Rectal smooth muscle tissue (tissue), 1 donor: ENCODE data around the gene RNH1.
A peak's percentile ranks its signal among the peaks of the same experiment; 100 is the strongest.

Experiments
- H3K27ac ChIP-seq: one replicate; pipeline ENCODE4 v1.7.0; 2013; ENCODE audit warnings: low read depth, low read length, inconsistent platforms
- H3K27me3 ChIP-seq: one replicate; pipeline ENCODE4 v1.7.0; 2013; ENCODE audit warnings: low read length; ENCODE audit not compliant: control insufficient read depth, insufficient read depth
- H3K36me3 ChIP-seq: one replicate; pipeline ENCODE4 v1.7.0; 2013; ENCODE audit warnings: low read length; ENCODE audit not compliant: control insufficient read depth, insufficient read depth
- H3K4me1 ChIP-seq: one replicate; pipeline ENCODE4 v1.7.0; 2013; ENCODE audit warnings: low read length; ENCODE audit not compliant: control insufficient read depth, insufficient read depth
- H3K4me3 ChIP-seq: one replicate; pipeline ENCODE4 v1.7.0; 2013; ENCODE audit warnings: low read length
- H3K9ac ChIP-seq: one replicate; pipeline ENCODE4 v1.7.0; 2013; ENCODE audit warnings: low read length

RNH1 gene

DNA sequence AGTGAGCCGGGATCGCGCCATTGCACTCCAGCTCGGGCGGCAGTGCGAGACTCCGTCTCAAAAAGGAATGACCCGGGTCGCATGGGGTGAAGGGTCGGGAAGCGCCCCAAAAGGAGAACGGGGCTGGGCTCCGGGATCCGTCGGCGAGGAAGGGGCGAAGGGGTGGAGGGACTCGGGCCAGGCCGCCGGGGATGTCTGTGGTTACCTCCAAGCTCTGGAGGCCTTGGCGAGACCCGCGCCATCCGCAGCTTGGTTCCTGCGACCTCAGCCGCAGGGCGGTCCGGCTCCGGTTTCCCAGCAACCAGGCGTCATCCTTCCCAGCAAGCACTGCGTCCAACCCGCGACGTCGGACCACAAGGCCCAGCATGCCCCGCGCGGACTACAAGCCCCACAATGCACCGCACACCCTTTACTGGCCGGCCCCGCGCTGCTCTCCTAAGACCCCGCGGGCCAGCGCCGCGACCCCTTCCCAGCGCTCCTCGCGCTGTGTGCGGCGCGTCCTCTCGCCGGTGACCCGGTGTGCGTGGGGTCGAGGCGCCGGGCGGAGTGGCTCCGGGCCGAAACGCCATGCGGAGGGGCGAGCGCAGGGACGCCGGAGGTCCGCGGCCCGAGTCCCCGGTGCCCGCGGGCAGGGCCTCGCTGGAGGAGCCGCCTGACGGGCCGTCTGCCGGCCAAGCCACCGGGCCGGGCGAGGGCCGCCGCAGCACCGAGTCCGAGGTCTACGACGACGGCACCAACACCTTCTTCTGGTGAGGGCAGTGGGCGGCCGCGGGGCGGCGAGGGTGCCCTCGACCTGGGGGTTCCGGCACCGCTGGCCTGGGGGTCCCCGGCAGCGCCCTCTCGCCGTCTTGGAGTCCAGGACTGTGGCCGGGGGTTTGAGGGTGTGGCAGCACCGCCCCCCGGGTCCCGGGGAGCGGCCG, 56.9 kb downstream of the RNH1 start, which contains the start of gene PTDSS2:
TSS of gene PTDSS2 (plus strand) at position 391 of the 920 bp plus-strand sequence. CDS start at position 568, 177 bp downstream.
- peak within 1 kb of the TSS; percentile 85 for H3K27ac ChIP-seq
- H3K9ac ChIP-seq, result peak within 1 kb of the TSS; percentile 71
- peak within 1 kb of the TSS; percentile 85 for H3K4me3 ChIP-seq
- H3K27me3 ChIP-seq, result no peaks in the 10 kb centered on the region
- H3K36me3 ChIP-seq, result no peaks in the 10 kb centered on the region
- H3K4me1 ChIP-seq, result peaks cover 12% of the 10 kb centered on the region

GRCh38 chr11:447923-448731, 58.9 kb downstream of the RNH1 start:
- Histone ChIP-seq H3K4me1 (peaks cover 12% of the 10 kb centered on the region), H3K27me3 (no peaks in the 10 kb centered on the region)

DNA sequence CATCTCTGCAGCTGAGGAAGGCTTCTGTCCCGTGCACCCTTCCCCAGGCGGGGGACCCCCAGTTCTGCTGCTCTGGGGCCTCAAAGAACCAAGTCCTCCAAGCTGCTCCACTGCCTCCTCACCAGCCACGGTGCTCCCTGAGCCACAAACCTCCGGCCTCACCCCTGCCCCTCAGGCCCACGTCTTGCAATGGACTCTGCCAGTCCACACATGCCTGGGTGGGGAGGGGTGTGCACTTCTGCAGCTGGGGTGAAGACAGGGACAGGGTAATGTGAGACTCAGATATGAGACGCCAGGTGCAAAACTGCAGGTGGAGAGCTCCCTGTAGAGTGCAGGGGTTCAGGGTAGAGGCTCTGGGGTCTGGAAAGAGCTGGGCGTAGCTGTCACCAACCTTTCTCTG, 60.2 kb downstream of the RNH1 start:
- Histone ChIP-seq H3K36me3 (no peaks in the 10 kb centered on the region), H3K4me3 (peak overlapping the region; percentile 1), H3K4me1 (peaks cover 12% of the 10 kb centered on the region), H3K9ac (no peak overlapping the region), H3K27me3 (no peaks in the 10 kb centered on the region), H3K27ac (no peak overlapping the region)

More at GRCh38 chr11:447923-448731, 58.9 kb downstream of the RNH1 start:
- peak overlapping the region; percentile 67 for H3K9ac ChIP-seq
- no peaks in the 10 kb centered on the region for H3K36me3 ChIP-seq
- H3K27ac ChIP-seq, result peak overlapping the region; percentile 94
- peak overlapping the region; percentile 96 for H3K4me3 ChIP-seq

DNA sequence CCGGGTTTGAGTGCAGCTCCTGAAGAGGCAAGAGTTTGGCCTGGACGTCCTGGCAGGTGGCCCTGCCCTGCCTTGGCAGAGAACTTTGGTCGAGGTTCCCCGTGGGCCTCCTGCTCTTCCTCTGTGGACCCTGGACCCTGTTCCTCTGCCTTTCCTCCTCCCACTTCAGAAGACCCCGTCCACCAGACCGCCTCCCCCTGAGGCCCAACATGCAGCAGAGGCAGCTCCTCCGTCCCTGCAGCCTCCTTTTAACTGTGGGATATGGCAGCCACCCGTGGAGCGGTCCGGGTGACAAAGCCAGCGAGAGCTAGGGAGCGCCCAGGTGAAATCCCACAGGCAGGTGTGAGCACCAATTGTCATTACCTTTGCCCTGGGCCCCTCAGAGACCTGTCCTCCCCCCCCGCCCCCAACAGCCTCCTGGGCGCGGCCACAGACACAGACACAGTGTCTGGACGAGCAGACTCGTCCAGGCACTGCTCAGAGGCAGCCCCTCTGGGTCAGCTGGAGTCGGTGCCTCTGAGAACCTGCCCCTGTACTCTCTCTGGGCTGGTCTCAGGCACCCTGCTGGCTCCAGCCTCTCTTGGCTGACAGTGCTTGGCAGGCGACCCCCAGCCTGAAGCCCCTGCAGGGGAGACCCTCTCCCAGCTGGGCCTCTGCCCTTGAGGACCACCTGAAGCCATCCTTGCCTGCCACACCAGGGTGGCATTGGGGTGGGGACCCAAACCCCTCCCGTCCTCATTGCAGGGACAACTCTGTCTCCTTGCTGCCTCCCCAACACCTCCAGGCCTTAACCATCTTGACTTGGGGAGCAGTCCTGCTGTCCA, 61.1 kb downstream of the RNH1 start:
- Histone ChIP-seq H3K27me3 (no peaks in the 10 kb centered on the region), H3K9ac (no peak overlapping the region), H3K36me3 (no peaks in the 10 kb centered on the region), H3K27ac (no peak overlapping the region), H3K4me1 (peaks cover 7% of the 10 kb centered on the region), H3K4me3 (no peak overlapping the region)
